GM19438 (cell line): ENCODE measurements around the gene CELSR1.

Experiments used
- ATAC-seq: cut with Tn5 transposase; IDR thresholded peaks from one replicate; pipeline ENCODE4 v1.9.1; 2021; ENCODE audit warnings: low read depth; ENCODE audit not compliant: unreplicated experiment

The CELSR1 gene

GRCh38 chr22:46465345-46465720, 72.1 kb downstream of the CELSR1 start:
- ATAC-seq, result no peak

GRCh38 chr22:46464701-46465344, 72.6 kb downstream of the CELSR1 start:
- ATAC-seq, result no peak

- ATAC-seq, result no peak
Measured at GRCh38 chr22:46464296-46464695, 73.1 kb downstream of the CELSR1 start.

- no peak for ATAC-seq
Measured at GRCh38 chr22:46463435-46464227, 73.8 kb downstream of the CELSR1 start.

- ATAC-seq, result no peak
Measured at GRCh38 chr22:46462726-46463371, 74.6 kb downstream of the CELSR1 start.

- no peak for ATAC-seq
Measured at GRCh38 chr22:46461566-46462180, 75.7 kb downstream of the CELSR1 start.

- ATAC-seq, result no peak
Measured at GRCh38 chr22:46460857-46461256, 76.6 kb downstream of the CELSR1 start.

GRCh38 chr22:46459347-46460065, 77.9 kb downstream of the CELSR1 start:
- no peak for ATAC-seq

GRCh38 chr22:46458525-46458924, 78.9 kb downstream of the CELSR1 start:
- ATAC-seq, result no peak

- ATAC-seq, result no peak
Measured at GRCh38 chr22:46457502-46458488, 79.6 kb downstream of the CELSR1 start.

- no peak for ATAC-seq
Measured at GRCh38 chr22:46456818-46457163, 80.6 kb downstream of the CELSR1 start.

GRCh38 chr22:46455446-46455845, 82.0 kb downstream of the CELSR1 start:
- no peak for ATAC-seq

- ATAC-seq, result no peak
Measured at GRCh38 chr22:46454504-46455269, 82.7 kb downstream of the CELSR1 start.

GRCh38 chr22:46453829-46454503, 83.5 kb downstream of the CELSR1 start:
- no peak for ATAC-seq

- ATAC-seq, result no peak
Measured at GRCh38 chr22:46453006-46453828, 84.2 kb downstream of the CELSR1 start.

GRCh38 chr22:46452195-46453005, 85.0 kb downstream of the CELSR1 start:
- no peak for ATAC-seq

GRCh38 chr22:46451741-46452140, 85.7 kb downstream of the CELSR1 start:
- no peak for ATAC-seq
